Stimulated activated naive B cell treated with anti-CD40 and anti-IgM and Interleukin-4, amounts not matched to agents 10 μg/mL and 1 μg/mL and 100 μg/mL, for 72 hours (primary cell): Measurements from ENCODE around the gene ARHGEF7.

Source experiments
- ATAC-seq, 2 donors: fragments of 150-1000 bp; cut with Tn5 transposase; replicated peaks; 2 replicates each; pipeline ENCODE4 v1.10.0; 2021; ENCODE audit warnings: moderate library complexity in 1 of 2
- DNase-seq: peaks from one replicate; pipeline ENCODE4 v3.0.0; 2021
- H3K27ac Mint-ChIP-seq: one replicate; pipeline ENCODE4 v1.8.0; 2022; ENCODE audit warnings: mild to moderate bottlenecking, mixed read lengths
- H3K27me3 Mint-ChIP-seq, 2 donors: one replicate each; pipeline ENCODE4 v1.8.0; 2022; ENCODE audit warnings: mixed read lengths in 2 of 2
- H3K36me3 Mint-ChIP-seq, 2 donors: one replicate each; pipeline ENCODE4 v1.8.0; 2022; ENCODE audit warnings: mixed read lengths in 2 of 2, mild to moderate bottlenecking in 1 of 2
- H3K4me1 Mint-ChIP-seq, 2 donors: one replicate each; pipeline ENCODE4 v1.8.0; 2022; ENCODE audit warnings: mixed read lengths in 2 of 2, mild to moderate bottlenecking in 1 of 2
- H3K4me3 Mint-ChIP-seq, 2 donors: one replicate each; pipeline ENCODE4 v1.8.0; 2022; ENCODE audit warnings: mild to moderate bottlenecking in 2 of 2, mixed read lengths in 2 of 2, moderate library complexity in 1 of 2
- H3K9me3 Mint-ChIP-seq, 2 donors: one replicate each; pipeline ENCODE4 v1.8.0; 2022; ENCODE audit warnings: mixed read lengths in 2 of 2, mild to moderate bottlenecking in 1 of 2

ARHGEF7 gene

DNA sequence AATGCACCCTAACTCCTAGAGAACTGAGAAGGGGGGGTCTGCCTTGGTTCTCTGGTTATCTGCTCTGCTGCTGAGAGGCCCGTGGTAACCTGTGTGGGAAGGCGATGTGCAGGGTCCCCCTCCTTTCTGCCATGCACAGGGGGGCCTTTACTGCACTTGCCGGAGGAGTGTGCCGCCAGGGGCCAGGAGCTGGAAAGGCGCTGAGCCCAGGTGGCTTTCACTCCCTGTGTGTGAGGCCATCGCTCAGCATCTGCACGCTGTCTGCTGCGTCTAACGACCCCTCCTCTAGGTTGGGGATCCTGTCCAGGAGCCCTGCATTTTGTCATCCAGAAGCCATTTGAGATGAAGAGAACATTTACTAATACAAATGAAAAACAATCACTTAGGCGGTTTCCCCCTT lies 168.3 kb downstream of the ARHGEF7 start:
- ATAC-seq (no peak), DNase-seq (no peak)
- no peaks in the 10 kb centered on the region for H3K27me3 Mint-ChIP-seq
- H3K4me1 Mint-ChIP-seq, result peaks cover 8 to 10% of the 10 kb centered on the region in 2 donors
- no peaks in the 10 kb centered on the region for H3K9me3 Mint-ChIP-seq
- no peak overlapping the region for H3K4me3 Mint-ChIP-seq
- peak overlapping the region; percentile 86 for H3K27ac Mint-ChIP-seq
- H3K36me3 Mint-ChIP-seq, result peaks cover 54 to 65% of the 10 kb centered on the region in 2 donors

DNA sequence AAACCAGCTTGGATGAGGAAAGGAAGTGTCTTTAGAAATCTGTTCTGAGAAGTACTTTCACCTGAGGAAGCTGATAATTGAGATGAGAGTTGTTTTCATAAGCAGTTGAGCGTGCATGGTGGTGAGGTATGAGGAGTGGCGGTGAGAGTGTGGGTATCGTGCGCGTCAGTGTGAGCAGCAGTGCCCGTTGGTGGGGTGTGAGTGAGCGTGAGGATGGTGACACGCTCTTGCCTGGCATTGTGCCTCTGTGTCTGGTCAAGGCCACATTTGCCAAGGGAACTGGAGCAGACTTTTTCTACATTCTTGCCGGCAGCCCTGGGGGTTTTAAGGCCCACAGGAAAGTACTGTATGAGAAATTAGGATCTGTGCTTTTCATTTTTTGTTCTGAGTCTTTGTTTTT lies 168.9 kb downstream of the ARHGEF7 start:
- ATAC-seq, result no peak
- H3K36me3 Mint-ChIP-seq, result peaks cover 51 to 61% of the 10 kb centered on the region in 2 donors

GRCh38 chr13:111284565-111284964 lies 169.5 kb downstream of the ARHGEF7 start:
- Mint-ChIP-seq H3K4me3 (no peak overlapping the region), H3K4me1 (peaks cover 8 to 10% of the 10 kb centered on the region in 2 donors), H3K36me3 (peaks cover 53 to 66% of the 10 kb centered on the region in 2 donors), H3K27ac (no peak overlapping the region), H3K9me3 (no peaks in the 10 kb centered on the region), H3K27me3 (no peaks in the 10 kb centered on the region)
- ATAC-seq (no peak), DNase-seq (no peak)

More for the DNA sequence above, 168.9 kb downstream of the ARHGEF7 start:
- peaks cover 8 to 10% of the 10 kb centered on the region in 2 donors for H3K4me1 Mint-ChIP-seq
- no peak overlapping the region for H3K4me3 Mint-ChIP-seq
- no peaks in the 10 kb centered on the region for H3K27me3 Mint-ChIP-seq
- DNase-seq, result no peak
- no peak overlapping the region for H3K27ac Mint-ChIP-seq
- H3K9me3 Mint-ChIP-seq, result no peaks in the 10 kb centered on the region

DNA sequence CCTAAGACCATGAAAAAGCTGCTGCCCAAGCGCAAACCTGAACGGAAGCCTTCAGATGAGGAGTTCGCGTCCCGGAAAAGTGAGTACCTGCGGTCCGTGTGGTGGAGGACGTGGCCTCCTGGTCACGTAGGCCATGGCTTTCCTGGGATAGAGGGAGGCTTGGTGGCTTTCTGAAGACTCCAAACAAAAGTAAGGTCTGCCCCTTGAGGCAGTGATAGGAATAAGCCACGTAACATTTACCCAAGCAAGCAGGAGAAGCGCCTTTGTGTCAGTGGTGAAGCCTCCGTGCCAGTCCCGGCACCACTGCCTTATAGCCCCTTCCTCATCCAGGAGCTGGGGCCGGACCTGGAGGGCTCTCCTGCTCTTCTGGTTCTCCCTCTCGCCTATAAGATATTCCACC lies 171.1 kb downstream of the ARHGEF7 start:
- peaks cover 8 to 10% of the 10 kb centered on the region in 2 donors for H3K4me1 Mint-ChIP-seq
- peak overlapping the region; percentile 81 for H3K27ac Mint-ChIP-seq

DNA sequence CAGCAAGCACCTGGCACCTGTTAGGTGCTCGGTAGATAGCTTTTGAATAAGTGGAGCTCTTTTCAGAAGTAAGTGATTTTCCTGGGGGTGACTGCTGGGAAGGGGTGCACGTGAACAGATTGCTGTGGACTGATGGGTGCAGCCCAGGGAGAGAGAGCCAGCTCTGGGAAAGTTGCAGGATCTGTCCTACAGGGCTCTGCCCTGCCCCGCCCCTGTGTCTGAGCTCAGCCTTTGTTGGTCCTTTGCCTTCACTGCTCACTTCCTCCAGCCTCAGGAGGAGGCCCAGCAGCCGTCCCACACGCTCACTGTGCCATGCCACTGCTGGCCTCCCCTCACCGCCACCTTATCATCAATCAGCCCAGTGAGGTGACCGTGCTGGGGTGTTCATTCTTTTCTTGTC lies 171.6 kb downstream of the ARHGEF7 start:
- peaks cover 49 to 64% of the 10 kb centered on the region in 2 donors for H3K36me3 Mint-ChIP-seq
- no peak overlapping the region for H3K4me3 Mint-ChIP-seq

More for the DNA sequence above, 171.1 kb downstream of the ARHGEF7 start:
- H3K4me3 Mint-ChIP-seq, result no peak overlapping the region
- no peak for DNase-seq
- H3K27me3 Mint-ChIP-seq, result no peaks in the 10 kb centered on the region
- H3K36me3 Mint-ChIP-seq, result peaks cover 52 to 67% of the 10 kb centered on the region in 2 donors
- no peak for ATAC-seq
- no peaks in the 10 kb centered on the region for H3K9me3 Mint-ChIP-seq

DNA sequence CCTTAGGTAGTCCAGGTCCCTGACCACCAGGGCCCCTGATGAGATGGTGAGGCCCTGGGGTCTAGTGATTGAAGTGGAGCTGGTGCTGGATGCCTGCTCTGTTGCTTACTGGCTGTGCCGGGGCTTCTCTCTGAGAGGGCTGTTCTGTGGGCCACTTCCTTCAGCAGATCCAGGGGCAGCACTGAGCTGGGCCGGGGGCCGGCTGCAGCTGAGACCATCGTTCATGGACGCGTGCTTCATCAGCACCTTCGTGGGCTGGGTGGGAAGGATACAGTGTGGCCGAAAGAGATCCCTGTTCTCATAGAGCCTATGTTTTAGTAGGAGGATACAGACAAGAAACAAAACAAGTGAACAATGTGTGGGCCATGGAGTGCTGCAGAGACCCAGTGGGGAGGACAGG lies 172.1 kb downstream of the ARHGEF7 start:
- no peak for ATAC-seq
- Mint-ChIP-seq H3K27me3 (no peaks in the 10 kb centered on the region), H3K9me3 (no peaks in the 10 kb centered on the region), H3K36me3 (peaks cover 51 to 68% of the 10 kb centered on the region in 2 donors), H3K4me1 (peaks cover 0 to 3% of the 10 kb centered on the region in 2 donors), H3K27ac (peak overlapping the region; percentile 2), H3K4me3 (no peak overlapping the region)
- DNase-seq, result no peak

More for the DNA sequence above, 171.6 kb downstream of the ARHGEF7 start:
- Mint-ChIP-seq H3K4me1 (peaks cover 3 to 4% of the 10 kb centered on the region in 2 donors), H3K27me3 (no peaks in the 10 kb centered on the region), H3K27ac (no peak overlapping the region), H3K9me3 (no peaks in the 10 kb centered on the region)
- no peak for ATAC-seq
- no peak for DNase-seq

GRCh38 chr13:111288276-111288675 lies 173.2 kb downstream of the ARHGEF7 start:
- no peaks in the 10 kb centered on the region for H3K27me3 Mint-ChIP-seq
- H3K4me3 Mint-ChIP-seq, result no peak overlapping the region
- H3K36me3 Mint-ChIP-seq, result peaks cover 49 to 69% of the 10 kb centered on the region in 2 donors
- ATAC-seq (no peak), DNase-seq (no peak)
- no peaks in the 10 kb centered on the region for H3K9me3 Mint-ChIP-seq
- H3K4me1 Mint-ChIP-seq, result peaks cover 0 to 3% of the 10 kb centered on the region in 2 donors
- no peak overlapping the region for H3K27ac Mint-ChIP-seq

DNA sequence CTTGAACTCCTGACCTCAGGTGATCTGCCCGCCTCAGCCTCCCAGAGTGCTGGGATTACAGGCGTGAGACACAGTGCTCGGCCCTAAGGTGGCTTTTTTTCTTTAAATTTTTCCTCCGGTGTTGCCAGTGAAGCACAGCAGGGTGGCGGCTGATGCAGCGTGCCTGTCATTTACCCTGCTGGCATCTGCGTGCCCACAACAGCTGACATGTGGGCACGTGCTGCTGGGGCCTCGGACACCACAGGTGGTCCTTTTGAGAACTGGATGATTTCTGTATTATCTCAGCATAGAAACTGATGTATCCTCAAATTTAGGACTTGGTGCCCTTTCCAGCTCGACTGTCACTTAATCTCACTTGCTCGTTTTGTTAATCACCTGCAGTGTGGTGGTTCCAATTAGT lies 174.1 kb downstream of the ARHGEF7 start:
- no peaks in the 10 kb centered on the region for H3K4me1 Mint-ChIP-seq
- ATAC-seq, result no peak

DNA sequence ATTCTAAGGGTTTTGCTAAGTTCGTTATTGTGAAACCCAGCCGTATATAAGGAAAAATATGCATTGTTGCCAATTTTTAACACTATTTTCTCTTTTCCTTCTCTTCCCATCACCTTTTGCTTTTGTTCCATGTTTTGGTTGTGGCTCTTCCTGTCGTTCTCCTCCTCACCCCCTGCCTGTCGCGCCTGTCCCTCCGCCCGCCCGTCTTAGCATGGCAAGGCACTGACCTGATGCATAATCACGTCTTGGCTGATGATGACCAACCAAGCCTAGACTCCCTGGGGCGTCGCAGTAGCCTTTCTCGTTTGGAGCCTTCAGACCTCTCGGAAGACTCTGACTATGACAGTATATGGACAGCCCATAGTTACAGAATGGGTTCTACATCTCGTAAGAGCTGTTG lies 176.8 kb downstream of the ARHGEF7 start:
- Mint-ChIP-seq H3K4me3 (no peak overlapping the region), H3K27me3 (no peaks in the 10 kb centered on the region), H3K9me3 (no peaks in the 10 kb centered on the region), H3K4me1 (peaks cover 5 to 11% of the 10 kb centered on the region in 2 donors), H3K27ac (no peak overlapping the region), H3K36me3 (peaks cover 31 to 57% of the 10 kb centered on the region in 2 donors)
- DNase-seq (no peak), ATAC-seq (no peak)

More for the DNA sequence above, 174.1 kb downstream of the ARHGEF7 start:
- Mint-ChIP-seq H3K27me3 (no peaks in the 10 kb centered on the region), H3K4me3 (no peak overlapping the region), H3K9me3 (no peaks in the 10 kb centered on the region), H3K27ac (no peak overlapping the region), H3K36me3 (peaks cover 44 to 65% of the 10 kb centered on the region in 2 donors)
- DNase-seq, result no peak

GRCh38 chr13:111292710-111293485 lies 177.8 kb downstream of the ARHGEF7 start:
- no peaks in the 10 kb centered on the region for H3K9me3 Mint-ChIP-seq
- no peak for DNase-seq
- H3K4me3 Mint-ChIP-seq, result no peak overlapping the region
- H3K4me1 Mint-ChIP-seq, result peaks cover 5 to 11% of the 10 kb centered on the region in 2 donors
- no peaks in the 10 kb centered on the region for H3K27me3 Mint-ChIP-seq
- no peak overlapping the region for H3K27ac Mint-ChIP-seq
- peaks cover 30 to 55% of the 10 kb centered on the region in 2 donors for H3K36me3 Mint-ChIP-seq
- no peak for ATAC-seq

GRCh38 chr13:111295886-111296285 lies 180.8 kb downstream of the ARHGEF7 start:
- ATAC-seq (no peak), DNase-seq (no peak)
- Mint-ChIP-seq H3K36me3 (peaks cover 34 to 57% of the 10 kb centered on the region in 2 donors), H3K27ac (no peak overlapping the region), H3K9me3 (no peaks in the 10 kb centered on the region), H3K4me3 (no peak overlapping the region), H3K27me3 (no peaks in the 10 kb centered on the region), H3K4me1 (peaks cover 5 to 11% of the 10 kb centered on the region in 2 donors)

DNA sequence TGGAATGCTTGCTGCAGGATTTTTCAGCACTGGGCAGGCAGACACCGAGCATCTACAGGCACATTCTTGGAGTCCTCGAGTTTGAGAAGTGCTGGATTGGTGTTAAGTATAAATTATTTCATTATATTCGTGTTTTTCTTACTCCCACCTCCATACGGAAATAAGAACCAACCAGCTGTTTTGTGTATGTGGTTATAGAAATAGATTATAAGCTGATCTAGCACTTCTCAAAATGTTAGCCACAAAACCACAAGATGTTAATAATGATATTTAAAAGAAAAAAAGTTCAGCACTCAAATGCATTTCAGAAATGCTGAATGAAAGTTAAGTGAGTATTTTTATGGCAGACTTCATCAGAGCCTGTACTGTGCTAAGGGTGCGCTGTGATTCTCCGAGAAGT lies 181.3 kb downstream of the ARHGEF7 start:
- Mint-ChIP-seq H3K4me1 (peaks cover 5 to 11% of the 10 kb centered on the region in 2 donors), H3K36me3 (peaks cover 33 to 58% of the 10 kb centered on the region in 2 donors), H3K27ac (no peak overlapping the region), H3K4me3 (no peak overlapping the region), H3K27me3 (no peaks in the 10 kb centered on the region), H3K9me3 (no peaks in the 10 kb centered on the region)
- peak in 1 of 2 donors; percentile 50 for ATAC-seq
- no peak for DNase-seq

DNA sequence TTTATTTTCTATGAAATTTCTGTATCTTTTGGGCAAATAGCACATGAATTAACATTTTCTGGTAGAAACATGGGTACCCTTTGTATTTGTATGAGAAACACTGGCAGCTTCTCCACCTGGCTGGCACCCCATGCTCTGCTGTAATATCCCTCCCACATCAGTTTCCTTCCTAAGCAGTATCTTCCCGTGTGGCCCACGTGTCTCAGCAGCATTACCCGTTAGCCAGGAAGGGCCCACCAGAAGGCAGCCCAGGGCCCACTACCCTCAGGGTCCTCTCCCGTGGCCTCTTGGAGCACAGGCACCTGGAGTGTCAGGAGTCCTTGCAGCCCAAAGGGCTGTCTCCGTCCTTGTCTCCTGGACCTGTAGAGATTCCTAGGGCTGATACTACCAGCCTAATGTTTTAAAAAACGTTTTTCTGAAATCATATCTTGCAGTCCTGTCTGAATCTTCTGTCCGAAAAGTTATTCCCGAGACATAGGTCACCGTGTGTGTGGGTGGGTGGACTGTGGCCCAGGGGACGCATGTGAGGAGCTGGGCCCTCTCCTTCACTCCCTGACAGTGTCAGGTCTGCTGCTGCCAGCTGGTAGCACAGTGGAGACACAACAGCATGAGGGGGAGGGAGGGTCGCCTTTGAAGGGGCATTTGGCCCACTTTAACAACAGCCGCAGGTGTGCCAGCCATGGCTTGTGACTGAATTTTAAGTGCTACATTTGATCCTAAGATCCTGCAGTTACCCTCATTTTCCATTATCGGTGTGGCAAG lies 183.3 kb downstream of the ARHGEF7 start:
- H3K4me3 Mint-ChIP-seq, result no peak overlapping the region
- no peak for DNase-seq
- H3K4me1 Mint-ChIP-seq, result peaks cover 5 to 11% of the 10 kb centered on the region in 2 donors
- H3K27ac Mint-ChIP-seq, result peak overlapping the region; percentile 86
- H3K36me3 Mint-ChIP-seq, result peaks cover 37 to 60% of the 10 kb centered on the region in 2 donors
- no peak for ATAC-seq
- H3K27me3 Mint-ChIP-seq, result no peaks in the 10 kb centered on the region
- no peaks in the 10 kb centered on the region for H3K9me3 Mint-ChIP-seq

DNA sequence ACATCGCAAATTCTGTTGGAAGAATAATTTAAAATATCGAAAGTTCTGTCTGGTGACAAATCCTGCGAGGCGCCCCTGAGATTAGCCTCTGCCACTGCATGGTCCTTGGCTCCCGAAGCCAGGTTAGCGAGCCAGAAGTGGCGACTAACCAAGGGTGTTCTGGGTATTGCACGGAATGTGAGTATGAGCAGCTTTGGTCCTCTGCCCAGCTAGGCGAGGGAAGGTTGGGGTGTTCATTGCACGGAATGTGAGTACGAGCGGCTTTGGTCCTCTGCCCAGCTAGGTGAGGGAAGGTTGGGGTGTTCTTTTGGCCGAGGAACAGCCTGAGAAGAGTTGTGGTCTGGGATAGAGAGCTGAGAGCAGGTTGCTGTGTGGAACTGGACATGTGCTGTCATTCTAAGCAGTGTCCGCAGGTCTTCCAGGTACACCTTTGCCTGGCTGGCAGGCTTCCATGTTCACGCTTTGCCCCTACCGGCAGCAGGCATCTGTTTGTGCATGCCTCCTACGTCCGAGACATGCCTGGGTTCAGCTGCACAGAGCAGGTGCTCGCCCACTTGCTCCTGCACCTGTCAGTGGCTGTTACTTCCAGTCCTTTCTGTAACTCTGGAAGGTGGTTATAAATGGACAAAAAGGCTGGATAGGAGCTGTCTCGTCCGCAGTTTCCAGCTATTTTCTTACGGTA lies 187.1 kb downstream of the ARHGEF7 start:
- H3K4me3 Mint-ChIP-seq, result no peak overlapping the region
- H3K36me3 Mint-ChIP-seq, result peaks cover 62 to 79% of the 10 kb centered on the region in 2 donors
- DNase-seq, result no peak
- H3K27ac Mint-ChIP-seq, result peak overlapping the region; percentile 82
- no peaks in the 10 kb centered on the region for H3K9me3 Mint-ChIP-seq
- no peaks in the 10 kb centered on the region for H3K27me3 Mint-ChIP-seq
- no peak for ATAC-seq
- H3K4me1 Mint-ChIP-seq, result peaks cover 6 to 20% of the 10 kb centered on the region in 2 donors
